Uterus (tissue), 2 donors: ENCODE data around the gene UXS1.

ENCODE experiments used
- POLR2A ChIP-seq, 2 donors: fragments of 450-650 bp; IDR thresholded peaks; one replicate each; pipeline ENCODE4 v1.6.1; 2016; ENCODE audit warnings: antibody characterized with exemption in 2 of 2, mild to moderate bottlenecking in 1 of 2, moderate library complexity in 1 of 2
- TF ChIP-seq, protein P1 (sequence below), 4 experiments: fragments of 200-600 bp in 2 of 4; fragments of 450-650 bp in 2 of 4; sonication (generic) in 2 of 4; IDR thresholded peaks; one replicate each; pipeline ENCODE4 v1.5.1; 2016 to 2019; ENCODE audit warnings: antibody characterized with exemption in 4 of 4, mild to moderate bottlenecking in 2 of 4, moderate library complexity in 1 of 4

DNA sequence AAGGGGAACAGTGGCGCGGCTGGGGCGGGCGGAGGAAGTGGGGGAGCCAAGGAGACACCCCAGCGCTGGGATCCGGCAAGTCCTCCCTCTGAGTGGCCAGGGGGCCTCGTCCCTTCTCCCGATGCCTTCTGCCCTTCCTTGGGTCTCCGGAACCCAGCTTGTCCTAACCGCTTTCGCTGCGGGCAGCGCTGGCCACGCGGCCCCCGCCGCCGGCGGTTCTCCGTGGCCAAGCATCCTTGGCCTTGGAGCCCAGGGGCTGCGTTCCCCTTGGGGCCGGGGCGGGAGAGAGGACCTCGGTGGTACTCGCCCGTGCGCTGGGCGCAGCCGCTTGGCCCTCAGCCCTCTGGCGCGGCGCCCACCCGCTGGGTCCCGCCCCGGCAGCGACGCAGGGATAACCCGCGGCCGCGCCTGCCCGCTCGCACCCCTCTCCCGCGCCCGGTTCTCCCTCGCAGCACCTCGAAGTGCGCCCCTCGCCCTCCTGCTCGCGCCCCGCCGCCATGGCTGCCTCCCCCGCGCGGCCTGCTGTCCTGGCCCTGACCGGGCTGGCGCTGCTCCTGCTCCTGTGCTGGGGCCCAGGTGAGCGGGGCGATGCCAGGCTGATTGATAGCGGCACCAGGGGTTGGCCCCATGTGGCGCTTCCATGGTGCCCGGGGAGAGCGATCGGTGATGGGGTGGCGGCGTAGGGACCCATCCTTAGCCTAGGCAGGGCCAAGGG is 128.7 kb downstream of the UXS1 start:
- TF ChIP-seq POLR2A (IDR thresholded peaks at IDR 0.05), result no peak
- TF ChIP-seq, protein P1, sequence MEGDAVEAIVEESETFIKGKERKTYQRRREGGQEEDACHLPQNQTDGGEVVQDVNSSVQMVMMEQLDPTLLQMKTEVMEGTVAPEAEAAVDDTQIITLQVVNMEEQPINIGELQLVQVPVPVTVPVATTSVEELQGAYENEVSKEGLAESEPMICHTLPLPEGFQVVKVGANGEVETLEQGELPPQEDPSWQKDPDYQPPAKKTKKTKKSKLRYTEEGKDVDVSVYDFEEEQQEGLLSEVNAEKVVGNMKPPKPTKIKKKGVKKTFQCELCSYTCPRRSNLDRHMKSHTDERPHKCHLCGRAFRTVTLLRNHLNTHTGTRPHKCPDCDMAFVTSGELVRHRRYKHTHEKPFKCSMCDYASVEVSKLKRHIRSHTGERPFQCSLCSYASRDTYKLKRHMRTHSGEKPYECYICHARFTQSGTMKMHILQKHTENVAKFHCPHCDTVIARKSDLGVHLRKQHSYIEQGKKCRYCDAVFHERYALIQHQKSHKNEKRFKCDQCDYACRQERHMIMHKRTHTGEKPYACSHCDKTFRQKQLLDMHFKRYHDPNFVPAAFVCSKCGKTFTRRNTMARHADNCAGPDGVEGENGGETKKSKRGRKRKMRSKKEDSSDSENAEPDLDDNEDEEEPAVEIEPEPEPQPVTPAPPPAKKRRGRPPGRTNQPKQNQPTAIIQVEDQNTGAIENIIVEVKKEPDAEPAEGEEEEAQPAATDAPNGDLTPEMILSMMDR (IDR thresholded peaks at IDR 0.05), result no peak
